GM21515 (cell line): Measurements from ENCODE around the gene DEFB131A.
"Not testable (repeated sequence)": the region's sequence is repeated elsewhere in the genome, so short reads cannot be mapped to it uniquely, and the experiment has no call there.

Experiments
- ATAC-seq: cut with Tn5 transposase; IDR thresholded peaks from one replicate; pipeline ENCODE4 v1.9.1; 2021; ENCODE audit not compliant: unreplicated experiment

Gene DEFB131A

GRCh38 chr4:9444114-9444513, at the start of gene DEFB131A:
DEFB131A (plus strand) TSS chr4:9444414; CDS start chr4:9444534, 120 bp downstream.
- ATAC-seq: not testable (repeated sequence)

DNA sequence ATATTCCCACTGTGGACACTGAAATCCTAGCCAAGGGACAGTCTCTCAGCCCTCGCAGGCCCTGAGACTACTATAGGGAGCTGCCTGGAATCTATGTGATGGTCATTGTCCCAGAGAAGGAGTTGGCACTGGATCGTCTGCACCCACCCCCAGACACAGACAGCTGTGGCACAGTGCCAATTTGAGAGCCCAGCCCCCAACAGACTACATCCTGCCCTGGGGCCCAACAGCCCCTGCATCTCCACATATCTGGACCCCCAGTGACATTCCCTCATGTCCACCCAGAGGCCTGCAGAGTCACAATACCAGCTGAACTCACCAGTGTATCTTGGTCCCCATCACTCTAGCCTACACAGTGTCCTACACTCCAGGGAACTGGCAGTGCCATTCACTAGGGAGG, 38.4 kb upstream of the DEFB131A start:
- not testable (repeated sequence) for ATAC-seq

- ATAC-seq: not testable (repeated sequence)
Observed at GRCh38 chr4:9406491-9406890, 37.7 kb upstream of the DEFB131A start.

- ATAC-seq: no peak
Observed at GRCh38 chr4:9409793-9410192, 34.4 kb upstream of the DEFB131A start.

DNA sequence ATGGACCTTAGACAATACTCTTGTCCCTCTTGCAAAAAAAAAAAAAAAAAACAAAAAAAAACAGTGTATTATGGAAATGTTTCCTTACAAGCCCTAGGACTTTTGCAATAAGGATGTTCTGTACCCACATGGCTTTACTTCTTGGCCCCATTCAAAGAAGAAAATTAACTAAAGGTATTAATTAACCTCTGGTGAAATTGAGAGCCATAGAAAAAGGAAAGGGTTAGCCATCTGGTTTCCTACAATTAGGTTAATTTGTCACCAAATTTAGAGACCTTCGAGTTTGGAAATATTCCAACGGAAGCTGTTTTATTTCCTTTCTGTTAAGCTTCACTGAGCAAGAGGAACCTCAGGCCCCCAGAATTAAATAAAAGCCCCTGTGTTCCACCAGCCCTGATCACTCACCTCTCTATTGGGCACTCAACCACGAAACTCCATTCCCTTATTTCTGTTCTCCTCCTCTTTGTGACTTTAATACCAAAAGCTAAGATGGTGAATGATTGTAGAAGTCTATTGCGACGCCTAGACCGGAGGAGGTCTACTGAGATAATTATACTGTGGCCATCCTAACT, 22.2 kb upstream of the DEFB131A start:
- not testable (repeated sequence) for ATAC-seq

- not testable (repeated sequence) for ATAC-seq
Observed at GRCh38 chr4:9425916-9426315, 18.3 kb upstream of the DEFB131A start.

DNA sequence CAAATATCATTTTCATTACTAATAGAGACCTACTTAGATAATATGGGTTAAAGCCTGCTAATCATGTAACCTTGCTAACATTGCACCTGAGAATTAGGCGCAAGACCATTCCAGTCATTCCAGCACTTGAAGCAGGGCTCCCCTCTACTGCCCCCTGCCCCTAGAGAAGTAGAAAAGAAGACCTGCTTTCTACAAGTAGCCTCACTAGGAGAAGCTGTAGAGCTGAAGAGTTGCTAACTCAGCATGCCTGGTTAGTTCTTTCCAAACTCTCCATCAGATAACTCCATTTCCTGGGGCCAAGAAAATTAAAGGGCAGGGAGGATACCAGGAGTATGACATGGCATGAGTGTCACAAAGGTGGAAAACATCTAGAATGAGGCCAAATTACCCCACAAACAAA, 14.2 kb upstream of the DEFB131A start:
- ATAC-seq: not testable (repeated sequence)

GRCh38 chr4:9433320-9433719, 10.9 kb upstream of the DEFB131A start:
- ATAC-seq: not testable (repeated sequence)

- not testable (repeated sequence) for ATAC-seq
Observed at GRCh38 chr4:9436728-9437127, 7.5 kb upstream of the DEFB131A start.

DNA sequence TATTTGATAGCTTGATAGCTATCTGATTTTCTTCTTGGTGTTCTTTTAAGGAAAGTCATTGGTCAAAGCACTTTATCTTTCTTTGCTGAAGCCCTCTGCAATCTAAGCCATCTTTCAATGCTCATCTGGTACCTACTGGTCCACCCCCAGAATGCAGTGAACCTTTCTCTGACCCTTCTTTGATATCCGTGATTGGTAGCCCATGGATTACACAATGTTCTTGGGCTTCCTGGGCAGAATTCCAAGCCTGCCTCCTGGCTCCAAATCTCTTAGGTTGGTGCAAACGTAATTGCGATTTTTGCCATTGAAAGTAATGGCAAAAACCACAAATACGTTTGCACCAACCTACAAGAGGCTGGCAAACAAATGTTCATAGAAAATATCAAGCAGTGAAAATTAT, 1.9 kb upstream of the DEFB131A start:
- ATAC-seq: not testable (repeated sequence)

DNA sequence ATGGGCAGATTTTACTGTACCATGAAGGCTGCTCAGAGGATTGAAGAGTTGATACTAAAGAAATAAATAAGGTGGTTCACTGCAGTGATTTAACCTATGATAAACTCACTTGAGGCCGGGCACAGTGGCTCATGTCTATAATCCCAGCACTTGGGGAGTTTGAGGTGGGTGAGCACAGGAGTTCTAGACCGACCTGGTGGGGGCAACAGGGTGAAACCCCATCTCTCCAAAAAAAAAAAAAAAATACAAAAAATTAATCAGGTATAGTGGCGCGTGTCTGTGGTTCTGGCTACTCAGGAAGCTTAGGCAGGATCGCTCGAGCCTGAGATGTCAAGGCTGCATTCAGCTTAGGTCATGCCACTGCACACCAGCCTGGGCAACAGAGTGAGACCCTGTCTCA, 467 bp downstream of the DEFB131A start:
- not testable (repeated sequence) for ATAC-seq

DNA sequence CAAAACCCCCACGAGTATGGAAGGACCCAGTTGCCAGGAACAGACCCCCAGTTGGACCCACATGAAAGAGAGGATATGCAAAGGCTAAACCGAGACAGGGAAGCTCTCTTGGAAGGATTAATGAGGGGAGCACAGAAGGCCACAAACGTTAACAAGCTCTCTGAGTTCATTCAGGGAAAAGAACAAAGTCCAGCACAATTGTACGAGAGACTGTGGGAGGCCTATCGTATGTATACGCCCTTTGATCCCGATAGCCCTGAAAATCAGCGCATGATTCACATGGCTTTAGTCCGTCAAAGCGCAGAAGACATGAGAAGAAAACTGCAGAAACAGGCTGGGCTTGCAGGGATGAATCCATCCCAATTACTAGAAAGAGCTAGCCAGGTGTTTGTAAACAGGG, 8.0 kb downstream of the DEFB131A start:
- not testable (repeated sequence) for ATAC-seq

- ATAC-seq: not testable (repeated sequence)
Observed at GRCh38 chr4:9454284-9454683, 10.1 kb downstream of the DEFB131A start.

GRCh38 chr4:9455046-9455445, 10.8 kb downstream of the DEFB131A start:
- ATAC-seq: not testable (repeated sequence)

- ATAC-seq: not testable (repeated sequence)
Observed at GRCh38 chr4:9479466-9479865, 35.3 kb downstream of the DEFB131A start.

DNA sequence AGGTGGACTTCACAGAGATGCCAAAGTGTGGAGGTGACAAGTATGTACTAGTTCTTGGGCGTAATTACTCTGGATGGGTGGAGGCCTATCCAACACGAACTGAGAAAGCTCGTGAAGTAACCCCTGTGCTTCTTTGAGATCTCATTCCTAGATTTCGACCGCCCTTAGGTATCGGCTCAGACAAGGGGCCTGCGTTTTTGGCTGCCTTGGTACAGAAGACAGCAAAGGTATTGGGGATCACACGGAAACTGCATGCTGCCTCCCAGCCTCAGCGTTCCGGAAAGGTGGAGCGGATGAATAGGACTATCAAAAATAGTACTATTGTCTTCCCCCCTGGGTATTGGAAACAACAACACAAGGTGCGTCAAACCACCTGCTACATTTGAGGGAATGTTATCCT, 35.9 kb downstream of the DEFB131A start:
- ATAC-seq: not testable (repeated sequence)

DNA sequence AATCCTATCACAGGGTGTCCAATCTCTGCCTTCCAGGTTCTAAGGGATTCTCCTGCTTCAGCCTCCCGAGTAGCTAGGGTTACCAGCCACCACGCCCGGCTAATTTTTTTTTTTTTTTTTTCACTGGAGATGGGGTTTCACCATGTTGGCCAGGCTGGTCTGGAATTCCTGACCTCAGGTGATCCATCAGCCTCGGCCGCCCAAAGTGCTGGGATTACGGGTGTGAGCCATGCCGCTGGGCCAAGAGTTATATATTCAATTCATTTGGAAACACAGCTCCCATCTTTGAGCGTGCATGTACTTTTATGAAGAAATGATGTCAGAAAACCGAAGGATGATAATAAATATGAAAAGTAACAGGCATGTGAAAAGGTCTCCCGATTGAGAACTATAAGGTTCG, 38.7 kb downstream of the DEFB131A start:
- not testable (repeated sequence) for ATAC-seq

- not testable (repeated sequence) for ATAC-seq
Observed at GRCh38 chr4:9483682-9484081, 39.5 kb downstream of the DEFB131A start.

DNA sequence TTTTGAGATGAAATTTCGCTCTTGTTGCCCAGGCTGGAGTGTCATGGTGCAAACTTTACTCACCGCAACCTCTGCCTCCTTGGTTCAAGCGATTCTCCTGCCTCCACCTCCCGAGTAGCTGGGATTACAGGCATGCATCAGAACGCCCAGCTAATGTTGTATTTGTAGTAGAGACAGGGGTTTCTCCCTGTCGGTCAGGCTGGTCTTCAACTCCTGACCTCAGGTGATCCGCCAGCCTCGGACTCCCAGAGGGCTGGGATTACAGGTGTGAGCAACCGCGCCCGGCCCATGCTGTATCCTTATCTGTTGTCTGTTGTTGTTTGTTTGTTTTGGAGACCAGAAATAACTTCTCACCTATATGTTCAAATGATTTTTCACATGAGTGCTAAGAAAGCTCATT, 42.7 kb downstream of the DEFB131A start:
- not testable (repeated sequence) for ATAC-seq

DNA sequence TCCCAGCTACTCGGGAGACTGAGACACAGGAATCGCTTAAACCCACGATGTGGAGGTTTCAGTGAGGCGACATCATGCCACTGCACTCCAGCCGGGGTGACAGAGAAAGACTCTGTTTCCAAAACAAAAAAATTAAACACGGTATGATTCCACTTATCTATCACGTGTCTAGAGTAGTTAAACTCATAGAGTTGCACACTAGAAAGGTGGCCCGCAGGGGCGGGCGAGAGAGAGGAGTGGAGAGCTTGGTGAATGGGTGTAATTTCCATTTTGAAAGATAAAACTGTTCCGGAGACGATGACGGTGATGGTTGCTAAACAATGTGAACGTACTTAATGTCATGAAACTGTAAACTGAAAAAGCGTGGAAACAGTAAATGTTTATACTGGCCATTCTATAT, 44.6 kb downstream of the DEFB131A start:
- ATAC-seq: not testable (repeated sequence)

- not testable (repeated sequence) for ATAC-seq
Observed at GRCh38 chr4:9490496-9490895, 46.3 kb downstream of the DEFB131A start.

GRCh38 chr4:9490986-9491385, 46.8 kb downstream of the DEFB131A start:
- not testable (repeated sequence) for ATAC-seq

- not testable (repeated sequence) for ATAC-seq
Observed at GRCh38 chr4:9493589-9493988, 49.4 kb downstream of the DEFB131A start.
